NCI-H1048 (cell line): Measurements from ENCODE around the gene PITX2.

ENCODE experiments used
- DNase-seq: peaks from one replicate; lab custom pipeline; 2025; lab: John Stamatoyannopoulos, UW

The PITX2 gene

DNA sequence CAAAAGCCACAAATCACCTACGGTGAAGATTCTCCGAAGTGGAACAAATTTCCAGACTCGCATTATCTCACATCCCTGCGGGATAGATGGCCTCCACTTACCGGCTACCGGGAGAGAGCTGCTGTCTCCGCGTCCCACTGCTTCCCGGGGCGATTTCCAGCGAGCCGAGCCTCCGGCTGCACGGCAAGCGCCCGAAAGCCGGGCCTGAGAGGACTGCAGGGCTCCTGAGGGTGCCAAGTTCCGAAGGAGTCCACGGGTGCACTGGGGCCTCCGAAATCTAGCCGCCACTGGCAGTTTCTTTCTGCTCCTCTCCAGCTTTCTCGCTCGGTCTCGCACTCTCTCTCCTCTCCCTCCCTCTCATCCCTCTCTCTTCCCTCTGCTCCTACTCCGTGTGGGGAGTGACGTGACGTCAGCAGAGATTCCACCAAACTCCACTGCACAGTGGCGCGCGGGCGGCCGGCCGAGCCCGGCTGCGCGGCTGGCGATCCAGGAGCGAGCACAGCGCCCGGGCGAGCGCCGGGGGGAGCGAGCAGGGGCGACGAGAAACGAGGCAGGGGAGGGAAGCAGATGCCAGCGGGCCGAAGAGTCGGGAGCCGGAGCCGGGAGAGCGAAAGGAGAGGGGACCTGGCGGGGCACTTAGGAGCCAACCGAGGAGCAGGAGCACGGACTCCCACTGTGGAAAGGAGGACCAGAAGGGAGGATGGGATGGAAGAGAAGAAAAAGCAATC, 14.0 kb upstream of the PITX2 start:
- DNase-seq = peak; percentile 21

DNA sequence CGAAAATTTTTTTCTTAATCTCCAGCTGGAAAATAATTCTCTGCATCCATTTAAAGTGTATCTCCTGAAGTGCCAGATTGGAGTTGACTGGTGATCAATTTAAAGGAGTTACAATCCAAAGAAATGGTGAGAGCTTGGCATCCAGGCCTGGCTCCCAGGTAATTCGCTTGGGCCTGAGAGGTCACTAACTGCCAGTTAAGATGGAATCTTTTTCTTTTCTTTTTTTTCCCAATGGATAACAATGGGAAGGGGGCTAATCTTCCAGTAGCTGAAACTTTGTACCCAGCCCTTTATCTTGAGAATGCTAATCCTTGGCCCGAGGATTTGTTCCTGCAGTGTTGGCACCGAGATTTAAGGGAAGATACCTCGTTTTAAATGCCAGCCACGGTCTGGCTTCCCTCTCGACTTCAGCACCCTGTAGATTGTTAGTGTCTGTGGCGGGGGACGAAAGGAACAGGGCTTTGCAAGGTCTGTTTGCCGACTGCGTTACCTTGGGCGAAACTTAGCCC, 13.3 kb upstream of the PITX2 start:
- DNase-seq = no peak

DNA sequence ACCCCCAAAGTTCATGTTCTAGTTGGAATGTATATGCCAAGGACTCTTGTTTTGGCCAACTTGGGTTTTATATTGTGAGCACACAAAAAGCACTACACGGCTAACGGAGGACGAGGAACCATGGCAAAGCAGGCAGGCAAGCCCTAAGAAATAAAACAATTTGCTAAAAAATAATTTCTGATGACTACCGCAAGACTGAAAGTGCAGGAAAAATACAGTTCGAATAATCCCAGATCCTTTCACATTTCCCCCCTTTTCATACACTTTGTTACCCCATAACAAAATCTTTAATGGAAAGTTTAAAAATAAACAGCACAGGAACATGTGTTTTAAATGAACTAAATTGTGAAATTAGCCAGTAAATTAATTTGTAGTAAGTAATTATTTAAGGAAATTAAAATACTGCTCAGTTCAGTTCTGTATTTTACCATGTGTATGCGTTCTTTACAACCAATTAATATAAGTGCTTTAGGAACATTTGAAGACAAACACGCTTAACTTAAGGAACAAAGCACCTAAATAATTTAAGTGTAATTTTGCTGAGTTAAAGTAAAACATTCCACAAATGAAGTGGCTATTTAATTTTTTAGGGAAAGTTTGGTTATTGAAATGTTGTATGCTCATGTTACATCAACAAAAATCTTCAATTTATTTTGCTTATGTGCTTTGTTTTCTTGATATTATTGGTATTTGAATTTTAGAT, 12.4 kb upstream of the PITX2 start:
- no peak for DNase-seq

DNA sequence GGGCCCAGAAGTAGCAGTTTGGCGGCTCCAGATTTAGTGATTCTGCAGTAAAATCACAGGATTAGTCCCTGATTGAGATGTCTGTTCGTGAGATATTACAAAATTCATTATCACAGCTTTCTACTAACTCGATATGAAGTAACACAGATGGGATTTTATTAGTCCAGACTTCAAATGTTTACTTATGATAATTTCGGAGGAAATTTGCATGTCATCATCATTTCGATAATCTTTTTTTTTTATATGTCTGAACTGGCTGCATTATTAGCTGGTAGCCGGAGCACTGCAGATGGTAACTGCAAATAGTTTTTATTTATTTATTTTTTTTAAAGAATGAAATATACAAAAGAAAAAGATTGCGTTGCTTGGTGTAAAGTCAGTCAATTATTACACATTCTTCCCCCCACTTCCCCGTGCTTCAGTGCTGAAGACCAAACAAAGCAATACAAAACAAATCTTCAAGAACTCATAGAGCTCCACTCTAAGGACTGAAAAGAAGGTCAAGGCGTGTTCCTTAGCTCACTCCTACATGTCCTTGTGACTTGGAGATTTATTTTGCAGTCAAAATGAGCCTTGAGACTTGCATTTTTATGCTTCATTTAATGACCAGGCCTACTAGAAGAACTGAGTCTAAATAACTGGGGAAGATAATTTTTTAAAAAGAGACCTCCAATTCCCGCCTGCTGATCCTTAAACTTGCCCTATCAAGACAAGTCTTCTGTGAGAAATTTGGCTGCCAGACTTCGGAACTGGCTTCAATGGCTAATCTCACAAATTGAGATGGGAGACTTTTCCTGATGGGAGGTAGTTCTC, 11.7 kb upstream of the PITX2 start:
- peak; percentile 49 for DNase-seq

DNA sequence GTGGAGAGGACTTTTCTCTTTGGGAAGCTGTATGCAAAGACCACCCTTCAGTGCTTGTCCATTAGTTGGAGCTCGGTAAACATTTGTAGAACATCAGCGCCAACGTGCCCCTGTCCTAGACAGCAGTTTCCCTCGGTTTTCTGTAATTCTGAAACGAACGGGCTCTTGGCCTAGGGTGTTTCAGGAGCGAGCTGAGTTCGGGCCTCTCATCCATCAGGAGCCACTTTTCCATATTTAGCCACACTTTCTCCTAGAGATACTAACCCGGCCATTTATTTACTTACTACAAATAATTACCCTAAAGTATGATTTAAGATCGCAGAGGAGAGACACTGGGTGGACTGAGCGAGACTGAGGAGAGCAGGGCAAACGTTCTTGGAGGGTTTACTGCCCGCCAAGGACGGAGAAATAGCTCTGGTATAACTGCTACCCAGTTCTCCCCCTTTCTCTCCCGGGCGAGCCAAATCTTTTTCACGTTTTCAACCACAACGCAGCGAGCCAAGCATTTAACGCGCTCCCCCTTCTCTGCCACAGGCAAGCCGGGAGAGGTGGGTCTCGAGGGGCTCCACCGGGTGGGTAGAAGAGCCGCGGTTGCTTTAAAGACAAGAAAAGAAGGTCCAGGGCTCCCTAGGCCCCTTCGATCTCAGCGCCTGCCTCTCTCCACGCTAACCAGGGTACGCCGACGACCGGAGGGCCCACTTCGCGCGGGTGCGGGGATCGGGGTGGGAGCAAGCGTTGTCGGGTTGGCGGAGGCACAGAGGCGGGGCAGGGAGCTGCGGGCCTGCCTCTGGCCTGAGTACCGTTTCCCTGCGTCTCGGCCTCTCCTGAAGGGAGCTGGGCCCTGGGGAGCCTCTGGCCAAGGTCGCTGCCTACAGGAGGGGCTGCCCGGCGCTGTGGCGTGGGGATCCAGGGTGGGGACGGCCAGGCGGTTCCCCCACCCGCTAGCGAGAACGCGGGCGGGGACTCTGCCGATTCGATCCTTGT, 10.8 kb upstream of the PITX2 start:
- DNase-seq = no peak

DNA sequence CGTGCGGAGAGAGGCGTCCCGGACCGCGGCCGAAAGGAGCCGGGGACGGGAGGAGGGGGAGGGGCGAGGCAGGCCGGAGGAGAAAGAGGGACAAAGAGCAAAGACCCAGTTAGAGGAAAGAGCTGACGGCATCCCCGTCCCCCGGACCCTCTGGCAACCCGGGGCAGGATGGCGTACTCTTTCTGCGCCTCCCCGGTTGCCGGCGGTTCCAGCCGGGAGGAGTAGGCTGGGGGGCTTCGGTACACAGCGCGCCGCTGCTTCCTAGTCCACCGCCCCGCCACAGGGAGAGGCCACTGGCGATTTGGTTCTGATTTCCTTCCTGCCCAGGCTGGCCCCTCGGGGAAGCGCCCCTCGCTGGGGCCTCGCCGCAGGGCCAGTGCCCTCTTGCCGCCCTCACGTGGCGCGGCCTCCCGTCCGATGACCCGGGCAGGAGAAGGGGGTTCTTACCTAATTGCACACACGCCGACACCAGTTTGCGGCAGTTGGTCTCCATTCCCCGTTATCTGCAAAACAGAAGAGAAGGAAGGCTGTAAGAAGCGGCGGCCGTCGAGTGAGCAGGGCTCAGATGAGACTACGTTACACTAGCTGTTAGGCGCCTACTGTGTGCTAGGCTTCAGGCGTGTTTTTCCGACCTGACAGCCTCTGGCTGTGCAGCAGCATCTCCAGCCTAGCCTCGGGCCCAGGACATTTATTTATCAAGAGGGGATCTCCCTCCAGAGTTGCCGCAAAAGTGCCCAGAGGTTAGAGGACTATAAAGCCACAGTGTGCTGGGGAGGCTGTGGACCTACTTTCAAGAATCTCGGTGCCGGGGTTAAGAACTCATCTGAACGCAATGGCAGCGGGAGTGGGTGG, 9.9 kb upstream of the PITX2 start:
- no peak for DNase-seq

DNA sequence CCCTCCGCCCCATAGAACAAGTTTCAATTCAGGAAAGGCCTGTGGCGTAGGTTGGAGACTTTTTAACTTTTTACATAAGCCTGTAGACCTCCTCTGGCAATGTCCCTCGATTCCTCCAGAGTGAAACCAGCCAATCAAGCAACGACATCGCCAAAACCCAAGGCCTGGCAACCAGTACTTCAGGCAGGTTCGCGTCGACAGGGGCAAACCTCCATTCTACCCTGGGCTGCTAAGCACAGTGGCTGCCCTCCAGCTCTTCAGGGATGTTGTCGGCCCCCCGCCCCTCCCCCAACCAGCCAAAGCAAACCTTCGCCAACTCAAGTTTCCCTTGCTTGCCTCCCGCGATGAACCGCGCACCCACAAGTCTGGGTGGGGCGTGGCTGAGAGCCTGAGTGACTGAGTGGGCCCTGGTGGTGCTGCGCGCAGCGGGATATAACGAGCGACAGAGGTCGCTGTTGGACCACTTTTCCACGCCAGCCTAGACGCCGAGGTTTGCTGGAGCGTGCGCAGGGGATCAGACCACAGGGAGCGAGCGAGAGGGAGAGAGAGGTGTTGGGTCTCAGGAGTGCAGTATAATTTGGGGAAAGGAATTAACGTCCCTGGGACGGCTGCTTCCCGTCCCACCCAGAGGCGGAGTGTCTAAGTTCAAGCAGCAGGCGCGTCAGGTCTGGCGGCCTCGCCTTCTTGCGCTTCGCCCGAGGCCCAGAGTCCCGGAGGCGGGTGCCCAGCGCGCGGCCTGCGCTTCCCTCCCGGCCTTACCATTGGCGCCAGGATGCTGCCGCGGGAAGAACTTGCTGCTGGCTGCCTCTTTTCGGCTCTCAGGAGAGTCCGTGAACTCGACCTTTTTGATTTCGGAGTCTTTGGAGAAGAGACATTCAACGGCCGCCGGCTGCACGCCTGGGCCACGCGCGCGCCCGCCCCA, 9.0 kb upstream of the PITX2 start:
- DNase-seq = peak; percentile 63

DNA sequence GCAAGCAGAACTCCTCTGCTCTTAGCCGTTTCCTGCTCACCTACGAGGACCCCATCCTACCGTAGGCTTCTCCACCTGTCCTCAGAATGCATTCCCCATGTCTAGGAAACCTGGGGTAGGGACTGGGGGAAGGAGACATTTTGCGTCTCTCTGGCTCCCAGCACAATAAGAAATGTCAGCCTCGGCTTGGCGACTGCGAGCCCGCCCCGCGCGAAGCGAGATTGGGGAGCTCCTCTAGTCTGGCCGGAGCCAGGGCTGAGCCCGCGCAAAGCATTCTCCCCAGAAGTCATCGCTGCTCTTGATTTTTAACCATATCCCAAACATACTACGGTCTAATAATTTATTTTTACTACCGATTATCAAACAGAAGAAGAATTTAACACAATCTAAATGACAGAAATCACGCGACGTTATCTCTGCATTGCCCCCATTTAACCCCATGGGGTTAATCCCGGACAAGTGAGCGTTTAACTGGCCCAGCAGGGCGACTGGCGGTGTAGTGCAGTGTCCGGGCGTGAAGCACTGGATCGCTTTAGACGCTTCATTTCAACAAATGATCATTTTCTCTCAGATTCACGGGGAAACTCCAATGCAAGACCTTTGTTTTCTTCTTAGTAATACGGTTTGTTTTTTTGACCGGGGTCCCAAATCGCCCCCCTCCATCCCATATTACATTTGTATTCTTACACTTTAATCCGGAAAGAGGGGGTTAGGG, 8.0 kb upstream of the PITX2 start:
- DNase-seq = no peak

DNA sequence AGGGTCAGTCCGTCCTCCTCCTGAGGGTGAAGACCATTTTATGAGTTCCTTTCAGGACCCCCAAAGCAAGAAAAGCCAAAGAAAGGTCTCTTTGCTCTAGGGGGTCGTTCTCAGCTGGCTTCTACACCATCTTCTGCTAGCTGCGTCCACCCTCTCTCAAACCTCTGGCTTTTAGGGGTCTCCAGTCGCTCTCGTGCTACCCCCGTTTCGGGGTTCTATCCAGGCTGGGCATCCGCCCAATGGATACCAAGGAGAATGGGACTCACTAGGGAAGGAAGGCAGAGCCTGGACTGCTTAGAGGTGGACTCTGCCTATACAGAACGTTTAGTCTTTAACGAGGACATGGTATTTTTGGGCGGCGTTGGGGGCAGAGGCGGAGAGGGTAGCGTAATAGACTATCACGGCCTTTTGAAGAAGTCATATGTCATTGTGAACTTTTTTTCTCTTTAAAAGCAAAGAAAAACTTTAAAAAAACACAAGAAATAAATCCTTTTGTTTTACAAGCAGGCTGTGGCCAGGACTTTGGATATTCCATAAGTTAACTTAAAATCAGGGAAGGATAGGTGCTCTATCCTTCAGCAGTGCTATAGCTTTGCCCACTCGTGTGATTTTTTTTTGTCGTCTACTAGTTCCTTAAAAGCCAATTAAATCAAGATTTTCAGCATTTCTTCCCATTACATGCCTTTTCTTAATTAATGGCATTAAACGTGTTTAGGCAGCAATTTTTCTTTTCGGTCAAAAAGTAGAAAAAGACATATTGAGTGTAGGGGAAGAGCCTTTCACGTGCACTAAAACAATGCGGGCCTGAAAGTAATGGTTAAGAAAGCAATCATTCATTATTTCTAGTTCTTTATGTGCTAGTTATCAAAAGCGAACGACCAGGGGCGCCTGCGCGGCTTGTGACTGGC, 7.2 kb upstream of the PITX2 start:
- no peak for DNase-seq

DNA sequence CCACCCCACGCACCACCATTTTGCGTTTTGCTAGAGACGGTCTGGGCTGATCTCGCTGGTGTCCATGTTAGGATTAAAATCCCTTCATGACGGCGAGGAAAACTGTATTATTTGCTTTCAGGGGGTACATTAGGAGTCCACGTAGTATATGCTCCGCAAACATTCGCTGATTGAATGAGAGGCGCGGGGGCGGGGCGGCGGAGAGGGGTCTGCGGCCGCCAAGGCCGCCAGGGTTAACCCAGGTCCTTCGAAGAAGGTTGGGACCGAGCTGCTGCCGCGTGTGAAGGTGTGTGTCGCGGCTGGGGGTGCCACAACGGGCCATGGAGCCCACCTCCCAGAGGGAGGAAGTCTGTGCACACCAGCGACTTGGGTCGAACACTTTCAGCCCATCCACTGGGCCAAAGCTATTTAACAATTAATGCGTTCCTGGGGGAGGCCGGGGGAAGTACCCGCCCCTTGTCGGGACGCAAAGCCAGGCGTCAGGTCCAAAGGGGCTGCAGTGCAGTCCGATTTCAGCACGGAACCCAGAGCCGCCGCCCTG, 6.4 kb upstream of the PITX2 start:
- no peak for DNase-seq

DNA sequence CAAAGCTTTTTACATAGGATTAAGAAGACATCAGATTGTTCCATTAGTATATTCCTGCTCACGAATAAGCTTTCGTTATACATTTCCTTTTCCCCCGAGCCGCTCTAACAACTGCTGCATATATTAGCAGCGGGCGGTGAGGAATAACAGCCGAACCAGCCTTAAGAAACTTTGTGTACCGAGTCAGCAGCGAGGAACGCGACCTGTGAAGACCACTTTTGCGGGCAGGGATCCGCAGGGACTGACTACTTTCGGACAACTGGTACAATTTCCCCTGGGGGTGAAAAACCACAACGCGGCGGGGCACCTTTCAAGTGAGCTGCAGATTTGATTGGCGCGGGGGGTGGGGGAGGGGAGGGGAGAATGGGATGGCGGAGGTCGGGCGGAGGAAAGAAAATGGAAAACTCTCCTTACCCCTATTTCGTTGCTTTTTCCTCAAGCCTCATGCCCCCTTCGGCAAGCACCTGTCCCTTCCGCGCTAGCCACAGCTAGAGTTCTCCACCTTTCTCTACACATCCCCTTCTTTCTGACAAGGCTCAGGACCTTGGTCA, 5.9 kb upstream of the PITX2 start:
- DNase-seq = no peak

DNA sequence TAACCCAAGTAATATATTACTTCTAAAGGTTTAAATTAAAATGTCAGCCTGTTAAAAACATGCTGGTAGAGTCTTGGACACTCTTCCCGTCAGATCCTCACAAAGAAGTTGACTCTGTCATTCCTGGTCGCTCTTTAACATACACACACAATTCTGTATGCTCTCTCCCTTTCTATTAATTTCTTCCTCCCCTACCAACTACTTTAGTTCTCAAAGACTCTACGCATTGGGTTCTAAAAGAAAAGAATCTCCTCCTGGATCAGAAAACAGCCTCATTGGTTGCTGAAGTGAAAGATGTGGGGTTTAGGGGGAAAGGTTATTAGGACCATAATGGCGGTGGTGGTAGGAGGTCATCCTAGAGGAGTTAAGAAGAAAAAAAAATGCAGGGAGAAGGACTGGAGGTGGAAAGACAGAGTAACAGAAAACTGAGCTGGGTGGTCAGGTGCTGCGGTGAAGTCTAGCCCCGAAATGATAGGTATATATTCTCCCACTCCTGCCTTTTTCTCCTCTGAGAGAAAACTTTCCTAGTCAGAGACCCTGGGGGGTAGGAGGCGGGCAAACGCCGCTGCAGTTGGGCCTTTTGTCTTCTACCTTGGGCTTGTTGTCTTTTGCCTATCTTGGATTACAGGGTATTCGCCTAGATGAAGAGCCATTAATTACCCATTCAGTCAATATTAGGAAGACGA, 5.2 kb upstream of the PITX2 start:
- no peak for DNase-seq

DNA sequence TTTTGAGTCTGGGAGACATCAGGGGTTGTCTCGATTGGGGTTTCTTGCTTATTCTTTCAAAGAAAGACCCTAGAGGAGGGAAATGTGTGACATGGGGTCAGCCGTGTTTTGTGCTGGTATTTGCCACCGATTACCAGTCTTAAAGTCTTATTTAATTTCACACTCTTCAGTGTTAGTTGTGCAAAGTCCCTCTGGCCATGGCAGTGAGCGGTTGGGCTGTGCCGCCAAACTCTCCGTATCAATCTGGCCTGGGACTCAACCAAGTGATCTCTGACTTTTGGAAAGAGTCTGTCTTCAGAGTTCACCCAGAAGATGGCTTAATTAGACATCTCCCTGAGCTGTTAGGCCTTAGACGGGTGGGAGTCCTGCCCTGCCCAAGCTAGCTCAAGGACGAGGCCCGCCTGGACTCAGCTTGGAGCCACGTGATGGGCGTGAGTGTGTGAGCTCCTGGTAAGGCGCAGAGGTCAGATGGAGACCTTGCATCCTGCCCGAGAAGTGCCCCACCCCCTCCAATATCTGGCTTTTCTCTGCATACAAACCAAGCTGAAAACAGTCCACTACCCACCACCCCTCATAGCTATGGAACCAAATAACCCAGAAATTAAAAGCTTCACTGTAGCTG, 3.8 kb upstream of the PITX2 start:
- no peak for DNase-seq

DNA sequence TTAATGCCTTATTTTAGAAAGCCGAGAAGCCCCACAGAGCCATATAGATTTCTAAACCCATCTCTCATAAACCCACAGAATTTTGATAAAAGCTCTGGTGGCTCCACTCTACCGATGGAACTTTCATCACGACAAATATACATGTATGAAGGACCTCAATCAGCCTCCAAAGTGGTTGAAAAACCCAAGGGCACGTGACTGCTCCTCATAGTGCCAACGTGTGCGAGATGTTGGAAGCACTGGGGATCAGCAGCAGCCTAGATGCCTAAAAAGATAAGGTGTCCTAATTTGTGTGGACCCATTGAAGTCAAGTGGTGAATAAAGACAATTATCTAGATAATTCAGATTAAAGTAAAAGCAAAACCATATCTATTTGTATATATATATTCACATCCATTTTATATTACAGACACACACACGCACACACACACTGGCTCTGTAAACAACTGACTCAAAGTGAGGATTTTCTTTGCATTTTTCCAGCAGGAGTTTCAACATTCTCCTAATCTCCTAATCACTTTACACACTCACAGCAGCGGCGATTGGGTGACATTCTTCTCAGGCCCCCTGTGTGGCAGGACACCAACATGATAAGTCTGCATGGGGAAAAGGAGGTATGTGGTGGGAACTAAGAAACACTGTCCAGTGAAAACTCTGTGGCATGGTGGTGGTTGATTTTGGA, 2.8 kb upstream of the PITX2 start:
- DNase-seq = no peak

DNA sequence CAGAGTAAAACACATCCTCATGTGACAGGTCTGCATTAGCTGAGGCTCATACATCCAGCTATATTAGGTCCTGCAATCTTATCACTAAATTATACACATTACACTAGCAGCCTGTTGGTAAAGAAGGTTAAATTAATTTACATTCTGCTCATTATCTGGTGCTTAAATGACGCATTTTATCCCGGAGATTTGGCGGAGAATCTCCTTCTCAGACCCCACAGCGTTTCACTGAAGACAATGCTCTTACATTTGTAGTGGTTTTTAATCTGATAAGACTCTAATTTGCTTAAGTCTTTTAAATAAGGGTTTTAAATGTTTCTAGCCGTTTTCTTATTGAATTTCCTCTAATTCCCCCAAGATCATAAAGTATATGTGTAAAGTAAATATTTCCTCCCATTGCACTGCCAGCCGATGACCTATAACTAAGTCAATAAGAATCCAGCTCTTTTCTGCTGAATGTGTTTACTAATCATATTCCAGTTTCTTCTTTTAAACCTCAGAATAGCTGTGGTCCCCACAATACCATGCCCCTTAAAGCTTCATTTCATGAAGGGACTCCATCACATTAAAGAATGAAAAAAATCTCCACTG, 2.1 kb upstream of the PITX2 start:
- DNase-seq = no peak
